ENCODE measurements around the gene IKZF3.
A peak's percentile ranks its signal among the peaks of the same experiment; 100 is the strongest.
"Not testable (repeated sequence)": the region's sequence is repeated elsewhere in the genome, so short reads cannot be mapped to it uniquely, and the experiment has no call there.

IKZF3 gene

DNA sequence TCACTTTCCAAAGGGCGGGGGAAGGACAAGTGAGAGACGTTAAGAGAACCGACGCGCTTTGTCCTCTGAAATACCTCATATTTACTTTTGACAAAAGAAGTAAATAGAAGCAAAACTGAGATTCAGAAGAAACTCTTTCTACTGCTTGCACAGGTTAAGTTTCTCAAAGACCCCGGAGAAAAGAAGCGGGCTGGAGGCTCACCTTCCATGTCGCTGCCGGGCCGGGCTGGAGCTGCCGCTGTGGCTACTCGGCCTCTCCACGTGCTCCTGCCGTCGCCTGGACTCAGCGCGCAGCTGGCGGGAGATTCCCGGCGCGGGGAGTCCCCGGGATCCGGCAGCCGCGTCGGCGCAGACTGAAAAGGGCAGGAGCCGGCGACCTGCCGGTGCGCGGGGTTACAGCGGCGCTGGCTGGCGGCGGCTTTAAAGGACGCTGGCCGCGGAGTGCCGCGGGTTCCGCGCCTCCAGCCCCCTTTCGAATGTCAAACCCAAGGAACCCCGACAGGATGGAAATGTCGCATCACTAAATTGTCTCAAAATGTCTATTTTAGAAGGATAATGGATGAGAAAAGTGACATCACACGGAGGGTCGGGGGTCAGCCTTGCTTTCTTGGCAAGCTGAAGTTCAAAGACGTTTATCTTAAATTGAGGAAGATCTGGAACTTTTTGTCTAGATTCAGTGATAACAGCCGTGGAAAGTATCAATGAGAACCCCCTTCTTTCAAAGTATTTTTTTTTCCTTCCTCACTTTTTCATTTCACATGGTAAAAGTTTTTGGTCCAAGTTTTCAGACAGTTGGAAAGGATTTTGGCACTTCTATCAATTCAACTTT is at the start of gene IKZF3:
IKZF3 (minus strand) TSS at position 395 of the 829 bp plus-strand sequence; CDS start at position 209, 186 bp downstream.
- DNase-seq (ENCODE audit: low read depth in 2 of 2), result peak; percentile 71 to 74

DNA sequence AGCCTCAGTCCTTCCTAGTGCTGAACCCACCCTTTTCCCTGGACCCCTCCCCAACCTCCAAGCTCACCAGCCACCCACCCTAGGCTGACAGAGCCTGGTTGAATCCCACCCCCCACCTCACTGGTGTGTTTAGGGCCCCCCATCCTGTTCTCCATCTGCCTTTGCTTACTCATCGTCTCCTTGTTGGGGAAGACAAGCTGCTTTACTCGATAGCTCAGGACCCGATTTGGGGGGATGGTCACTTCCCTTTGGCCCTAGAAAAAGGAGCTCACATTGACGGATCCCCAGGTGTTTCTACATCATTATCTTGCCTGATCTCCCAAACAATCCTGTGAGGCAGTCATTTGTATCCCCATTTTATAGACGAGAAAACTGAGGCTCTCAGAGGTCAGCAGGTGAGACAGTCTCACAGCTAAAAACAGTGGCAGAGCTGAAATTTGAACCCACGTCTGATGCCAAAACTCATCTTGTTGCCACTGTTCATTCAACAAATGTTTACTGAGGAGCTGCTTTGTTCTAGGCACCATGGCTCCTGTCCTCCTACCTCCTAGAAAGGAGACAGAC is 44.8 kb upstream of the IKZF3 start:
- no peak for DNase-seq (ENCODE audit: low read depth in 2 of 2)

DNA sequence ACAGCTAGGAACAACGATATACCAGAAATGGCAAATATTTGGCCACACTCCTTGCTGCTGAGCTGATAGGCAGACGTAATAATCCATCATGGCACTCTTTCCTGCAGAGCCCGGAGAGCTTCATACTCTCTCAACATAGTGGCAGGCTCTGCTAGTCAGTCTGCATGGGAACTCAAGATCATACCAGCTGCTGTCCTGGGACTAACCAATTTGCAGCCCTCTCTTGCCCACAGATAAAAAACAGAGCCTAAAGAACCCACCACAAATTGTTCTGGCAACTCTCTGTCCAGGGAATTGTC is 40.8 kb upstream of the IKZF3 start:
- no peak for DNase-seq (ENCODE audit: low read depth in 2 of 2)

DNA sequence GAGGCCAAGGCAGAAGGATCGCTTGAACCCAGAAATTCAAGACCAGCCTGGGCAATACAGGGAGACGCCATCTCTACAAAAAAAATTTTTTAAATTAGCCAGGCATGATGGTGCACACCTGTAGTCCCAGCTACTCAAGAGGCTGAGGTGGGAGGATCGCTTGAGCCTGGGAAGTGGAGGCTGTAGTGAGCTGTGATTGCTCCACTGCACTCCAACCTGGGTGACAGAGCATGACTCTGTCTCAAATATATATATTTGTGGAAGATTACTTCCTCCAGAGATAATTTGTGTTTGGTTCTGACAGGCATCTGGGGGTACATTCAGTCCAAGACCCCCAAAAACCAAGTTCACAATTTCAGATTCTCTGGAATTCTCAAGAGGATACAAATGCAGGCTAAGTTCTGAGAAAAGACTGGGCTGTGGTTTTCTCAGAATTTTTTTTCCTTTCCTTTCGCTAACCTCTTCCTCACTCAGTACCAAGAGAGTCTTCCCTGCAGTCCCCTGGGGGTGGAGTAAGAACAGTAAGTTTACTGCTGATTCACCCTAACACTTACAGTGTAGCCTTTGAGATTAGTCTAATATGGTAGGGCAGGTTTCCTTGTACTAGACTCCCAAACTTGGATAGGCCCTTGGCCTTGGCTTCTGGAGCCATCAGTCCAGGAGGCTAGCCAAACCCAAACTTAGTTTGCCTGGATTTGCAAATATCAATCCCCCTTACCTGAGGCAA is 39.2 kb upstream of the IKZF3 start:
- DNase-seq (ENCODE audit: low read depth in 2 of 2), result no peak

DNA sequence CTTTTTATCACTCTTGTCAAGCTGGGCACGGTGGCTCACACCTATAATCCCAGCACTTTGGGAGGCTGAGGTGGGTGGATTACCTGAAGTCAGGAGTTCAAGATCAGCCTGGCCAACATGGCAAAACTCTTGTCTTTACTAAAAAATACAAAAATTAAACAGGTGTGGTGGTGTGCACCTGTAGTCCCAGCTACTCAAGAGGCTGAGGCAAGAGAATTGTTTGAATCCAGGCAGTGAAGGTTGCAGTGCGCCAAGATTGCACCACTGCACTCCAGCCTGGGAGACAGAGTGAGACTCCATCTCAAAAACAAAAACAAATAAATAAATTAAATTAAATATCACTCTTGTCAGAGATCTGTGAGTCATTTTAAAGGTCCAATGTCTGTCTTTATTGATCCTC is 37.9 kb upstream of the IKZF3 start:
- DNase-seq (ENCODE audit: low read depth in 2 of 2), result not testable (repeated sequence)

DNA sequence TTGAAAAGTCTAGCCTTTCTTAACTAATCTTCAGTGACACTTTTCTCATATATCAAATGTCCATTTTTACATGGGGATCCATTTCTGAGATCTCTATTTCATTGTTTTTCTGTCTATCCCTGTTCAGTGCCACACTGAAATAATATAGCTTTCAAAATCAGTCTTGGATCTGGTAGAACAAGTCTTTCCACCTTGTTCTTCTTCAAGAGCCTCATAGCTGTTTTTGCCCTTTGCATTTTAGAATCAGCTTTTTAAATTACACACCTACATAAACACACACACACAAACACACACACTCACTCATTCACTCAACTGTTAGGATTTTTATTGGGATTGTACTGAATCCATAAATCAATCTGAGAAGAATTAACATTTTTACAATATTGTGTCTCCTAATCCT is 35.1 kb upstream of the IKZF3 start:
- DNase-seq (ENCODE audit: low read depth in 2 of 2), result no peak

DNA sequence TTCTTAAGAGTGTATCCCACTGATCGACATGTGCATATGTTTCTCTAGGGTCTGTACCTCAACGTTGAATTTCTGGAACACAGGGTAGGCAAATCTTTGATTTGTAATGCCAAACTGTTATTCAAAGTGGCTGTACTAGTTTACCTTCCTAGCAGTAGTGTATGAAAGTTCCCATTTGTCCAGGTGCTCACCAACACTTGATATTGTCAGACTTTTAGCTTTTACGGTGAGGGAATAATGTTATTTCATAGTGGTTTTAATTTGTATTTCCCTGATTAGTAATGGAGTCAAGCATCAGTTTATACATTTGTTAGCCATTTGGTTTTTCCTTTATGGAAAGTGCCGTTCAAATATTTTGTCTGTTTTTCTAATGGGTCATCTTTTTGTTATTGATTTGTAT is 34.0 kb upstream of the IKZF3 start:
- no peak for DNase-seq (ENCODE audit: low read depth in 2 of 2)

DNA sequence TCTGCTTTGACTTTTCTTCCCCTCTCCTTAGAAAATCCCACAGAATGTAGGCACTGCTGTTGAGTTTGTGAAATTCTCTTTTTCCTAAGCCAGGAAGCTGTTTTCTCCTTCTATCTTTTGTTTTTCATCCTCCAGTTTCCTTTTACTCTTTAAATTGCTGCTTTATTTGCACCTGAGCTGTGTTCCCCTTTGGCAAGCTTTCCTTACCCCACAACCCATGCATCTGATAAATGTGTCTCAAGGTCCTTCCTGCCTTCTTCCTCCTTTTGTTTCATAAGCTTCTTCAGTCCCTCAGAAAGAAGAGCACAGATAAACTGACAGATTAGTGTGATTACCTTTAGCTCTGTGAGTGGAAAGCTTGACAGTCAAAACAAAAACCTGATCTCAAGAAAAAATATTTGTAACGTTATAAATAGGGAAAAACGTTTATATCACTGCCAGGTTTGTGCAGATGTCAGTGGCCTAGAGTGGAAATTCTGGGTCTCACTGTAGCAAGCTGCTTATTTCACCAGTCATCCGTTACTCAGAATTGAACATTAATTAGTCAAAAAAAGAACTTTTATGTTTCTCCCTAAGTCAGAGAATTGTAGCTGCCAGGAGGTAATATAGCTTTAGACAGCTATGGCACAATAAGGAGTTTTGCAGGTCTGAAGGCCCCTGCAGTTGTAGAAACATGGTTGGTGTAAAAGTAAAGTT is 30.7 kb upstream of the IKZF3 start:
- no peak for DNase-seq (ENCODE audit: low read depth in 2 of 2)

DNA sequence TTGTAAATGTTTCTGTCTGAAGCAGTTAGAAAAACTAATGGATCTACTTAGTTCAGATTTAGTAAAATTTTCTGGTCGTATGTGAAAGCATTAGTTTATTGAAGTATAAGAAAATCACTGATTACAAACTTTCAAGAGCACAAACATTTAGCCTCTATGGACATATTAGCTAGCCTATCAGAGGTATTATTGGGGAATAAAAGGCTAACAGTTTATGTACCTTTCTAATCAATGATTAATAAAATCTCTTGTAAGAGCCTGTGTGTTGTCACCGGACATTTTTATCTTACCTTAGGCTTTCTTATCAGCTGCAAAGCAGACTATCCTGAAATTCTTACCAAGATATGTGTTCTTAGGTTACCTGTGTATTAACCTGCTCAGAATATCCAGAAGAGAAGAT is 25.1 kb upstream of the IKZF3 start:
- DNase-seq (ENCODE audit: low read depth in 2 of 2), result no peak

DNA sequence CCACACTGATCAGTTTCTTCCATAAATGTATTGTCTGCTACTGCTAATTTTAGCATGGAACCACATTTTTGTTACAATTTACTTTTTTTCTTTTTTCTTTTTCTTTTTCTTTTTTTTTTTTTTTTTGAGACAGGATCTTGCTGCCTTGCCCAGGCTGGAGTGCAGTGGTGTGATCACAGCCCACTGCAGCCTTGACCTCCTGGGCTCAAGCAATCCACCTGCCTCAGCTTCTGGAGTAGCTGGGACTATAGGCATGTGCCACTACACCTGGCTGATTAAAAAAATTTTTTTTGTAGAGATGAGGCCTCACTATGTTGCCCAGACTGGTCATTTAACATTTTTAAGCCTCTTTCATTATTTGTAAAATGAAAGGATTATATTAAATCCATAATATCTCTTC is 23.0 kb upstream of the IKZF3 start:
- no peak for DNase-seq (ENCODE audit: low read depth in 2 of 2)

DNA sequence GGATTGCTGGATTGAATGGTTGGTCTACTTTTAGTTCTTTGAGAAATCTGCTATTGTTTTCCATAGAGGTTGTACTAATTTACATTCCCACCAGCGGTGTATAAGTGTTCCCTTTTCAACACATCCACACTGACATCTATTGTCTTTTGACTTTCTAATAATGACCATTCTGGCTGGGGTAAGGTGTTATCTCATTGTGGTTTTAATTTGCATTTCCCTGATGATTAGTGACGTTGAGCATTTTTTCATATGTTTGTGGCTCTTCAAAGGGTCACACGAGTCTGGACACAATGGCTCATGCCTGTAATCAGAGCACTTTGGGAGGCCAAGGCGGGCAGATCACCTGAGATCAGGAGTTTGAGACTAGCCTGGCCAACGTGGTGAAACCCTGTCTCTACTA is 22.0 kb upstream of the IKZF3 start:
- not testable (repeated sequence) for DNase-seq (ENCODE audit: low read depth in 2 of 2)

DNA sequence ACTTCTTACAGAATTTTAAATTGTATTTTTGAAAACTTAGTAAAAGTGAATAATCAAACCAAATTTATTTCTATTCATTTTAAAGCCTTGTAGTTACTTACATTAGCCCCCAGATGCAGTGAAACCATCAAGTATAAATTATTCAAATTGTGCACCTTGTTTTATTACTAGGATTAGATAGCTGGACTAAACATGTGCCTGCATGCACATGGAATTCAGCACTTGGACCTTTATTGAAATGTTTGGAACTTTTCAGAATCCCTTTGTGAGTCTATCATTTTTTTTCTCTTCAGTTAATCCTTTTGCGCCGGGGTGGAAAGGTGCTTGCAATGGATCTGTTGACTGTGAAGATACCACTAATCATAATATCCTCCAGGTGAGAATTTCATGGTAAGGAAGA is 8.6 kb upstream of the IKZF3 start:
- no peak for DNase-seq (ENCODE audit: low read depth in 2 of 2)

DNA sequence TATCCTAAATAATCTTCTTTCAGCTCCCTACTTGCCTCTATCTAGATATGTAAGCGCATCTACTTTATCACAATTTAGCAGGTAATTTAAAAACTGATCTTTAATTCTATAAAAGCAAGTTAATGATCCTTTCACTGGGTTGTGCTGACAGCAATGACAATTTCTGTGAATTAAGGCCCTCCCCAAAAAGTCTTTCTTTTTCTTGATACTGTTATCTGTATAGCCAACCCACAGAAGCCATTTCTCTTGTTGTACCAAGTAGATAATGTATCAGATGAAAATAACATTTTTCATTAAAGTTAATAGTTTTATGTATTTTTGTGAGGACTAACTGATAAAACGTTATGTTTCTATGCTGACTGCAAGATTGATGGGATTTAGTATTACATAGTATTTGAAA is 7.7 kb upstream of the IKZF3 start:
- DNase-seq (ENCODE audit: low read depth in 2 of 2), result no peak

DNA sequence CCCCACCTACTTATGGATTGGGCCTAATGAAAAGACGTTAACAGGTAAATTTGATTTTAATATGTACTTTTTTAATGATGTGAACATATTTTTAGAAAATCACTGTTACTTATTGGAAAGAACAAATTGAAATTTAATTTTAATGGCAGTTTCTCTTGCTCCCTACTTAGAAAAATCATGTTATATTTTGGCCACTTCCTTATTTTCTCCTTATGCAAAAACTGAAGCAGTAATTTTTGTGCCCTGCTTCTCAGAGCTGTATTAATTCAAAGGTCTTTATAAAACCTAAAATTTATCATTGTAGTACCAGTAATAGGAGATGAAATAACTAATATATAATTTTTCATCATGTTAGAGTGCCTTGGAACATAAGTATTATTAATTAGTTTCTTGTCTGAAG is 6.7 kb upstream of the IKZF3 start:
- no peak for DNase-seq (ENCODE audit: low read depth in 2 of 2)

DNA sequence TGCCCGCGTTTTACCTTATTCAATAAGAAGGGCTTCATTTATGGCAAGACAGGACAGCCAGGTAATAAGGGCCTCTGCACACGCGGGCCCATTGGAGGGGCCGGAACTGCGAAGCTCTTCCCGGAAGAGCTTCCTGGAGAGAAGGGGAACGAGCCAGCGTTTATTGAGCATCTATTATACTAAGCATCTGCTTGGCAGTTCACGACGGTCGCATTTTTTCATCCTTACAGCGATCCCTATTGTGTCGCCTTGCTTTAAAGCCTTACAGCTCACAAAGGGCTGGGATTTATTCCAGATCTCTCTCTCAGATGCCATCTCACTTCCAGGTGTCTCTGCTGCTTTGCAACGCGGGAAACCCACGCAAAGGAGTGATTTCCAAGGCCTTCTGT is 4.4 kb upstream of the IKZF3 start:
- DNase-seq (ENCODE audit: low read depth in 2 of 2), result no peak

DNA sequence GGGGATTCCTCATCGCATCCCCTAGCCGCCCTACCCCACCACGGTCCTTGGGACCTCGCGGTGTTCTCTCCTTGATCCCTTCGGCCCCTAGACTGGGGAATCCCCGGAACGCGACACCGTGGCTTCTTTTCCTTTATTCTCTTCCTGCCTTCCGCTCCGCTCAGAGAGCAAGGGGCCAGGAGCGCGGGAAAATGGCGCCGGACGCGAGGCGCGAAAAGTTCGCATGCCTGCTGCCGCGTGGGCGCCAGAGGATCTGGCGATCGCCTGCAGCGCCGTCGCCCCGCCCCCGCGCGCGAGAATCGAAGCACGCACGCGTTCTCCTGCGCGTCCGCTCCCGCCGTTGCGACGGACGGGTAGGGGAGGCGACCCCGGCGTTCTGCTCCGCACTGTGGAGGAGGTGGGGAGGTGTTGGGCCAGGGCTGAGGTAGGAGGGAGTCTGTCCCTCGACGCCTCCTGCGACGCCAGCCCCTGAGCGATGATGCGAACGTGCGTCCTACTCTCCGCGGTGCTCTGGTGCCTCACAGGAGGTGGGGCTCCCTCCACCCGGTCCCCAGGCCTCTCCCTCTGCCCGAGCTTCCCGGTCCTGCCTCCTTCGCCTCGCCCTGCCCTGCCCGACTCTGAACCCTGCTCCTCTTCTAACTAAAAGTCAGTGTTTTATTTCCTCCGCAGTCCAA is 3.9 kb upstream of the IKZF3 start, which contains the start of gene ZPBP2:
ZPBP2 (plus strand) TSS at position 323 of the 674 bp plus-strand sequence; CDS start at position 476, 153 bp downstream.
- peak; percentile 28 to 35 for DNase-seq (ENCODE audit: low read depth in 2 of 2)

DNA sequence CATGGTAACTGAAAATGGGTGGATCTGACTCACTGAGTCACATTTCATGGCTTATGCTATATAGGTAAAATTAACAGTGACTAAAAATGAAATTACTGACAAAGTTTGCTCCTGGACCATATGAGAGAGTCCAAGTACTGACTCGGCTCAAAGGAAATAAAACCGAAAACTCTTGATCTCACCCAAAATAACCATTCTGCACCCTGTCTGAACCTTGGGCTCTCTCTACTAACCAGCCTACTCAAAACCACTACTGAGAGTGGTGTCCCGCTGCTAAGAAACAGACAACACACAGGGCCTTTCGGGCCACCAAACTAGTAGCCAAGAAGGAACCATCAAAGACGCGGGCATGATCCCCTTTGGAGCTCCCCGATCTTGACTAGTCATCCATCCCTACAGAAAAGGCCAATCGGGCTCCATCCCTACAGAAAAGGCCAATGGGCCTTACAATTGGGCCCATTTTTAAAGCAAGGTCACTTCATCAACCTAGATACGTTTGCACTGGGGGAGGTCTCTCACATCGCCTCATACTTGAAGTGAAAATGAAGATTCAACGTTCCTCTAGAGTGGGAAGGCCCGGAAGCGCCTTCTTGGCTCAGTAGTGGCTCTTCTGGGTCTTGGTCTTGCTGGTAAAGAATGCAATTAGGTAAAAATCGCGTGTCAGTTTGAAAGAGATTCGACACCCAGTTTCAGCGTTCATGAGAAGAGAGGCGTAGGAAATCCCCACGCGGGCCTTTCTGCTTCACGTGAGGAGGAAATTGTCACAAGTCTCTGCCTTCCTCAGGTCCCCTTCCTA is 3.2 kb upstream of the IKZF3 start:
- peak; percentile 46 to 53 for DNase-seq (ENCODE audit: low read depth in 2 of 2)

DNA sequence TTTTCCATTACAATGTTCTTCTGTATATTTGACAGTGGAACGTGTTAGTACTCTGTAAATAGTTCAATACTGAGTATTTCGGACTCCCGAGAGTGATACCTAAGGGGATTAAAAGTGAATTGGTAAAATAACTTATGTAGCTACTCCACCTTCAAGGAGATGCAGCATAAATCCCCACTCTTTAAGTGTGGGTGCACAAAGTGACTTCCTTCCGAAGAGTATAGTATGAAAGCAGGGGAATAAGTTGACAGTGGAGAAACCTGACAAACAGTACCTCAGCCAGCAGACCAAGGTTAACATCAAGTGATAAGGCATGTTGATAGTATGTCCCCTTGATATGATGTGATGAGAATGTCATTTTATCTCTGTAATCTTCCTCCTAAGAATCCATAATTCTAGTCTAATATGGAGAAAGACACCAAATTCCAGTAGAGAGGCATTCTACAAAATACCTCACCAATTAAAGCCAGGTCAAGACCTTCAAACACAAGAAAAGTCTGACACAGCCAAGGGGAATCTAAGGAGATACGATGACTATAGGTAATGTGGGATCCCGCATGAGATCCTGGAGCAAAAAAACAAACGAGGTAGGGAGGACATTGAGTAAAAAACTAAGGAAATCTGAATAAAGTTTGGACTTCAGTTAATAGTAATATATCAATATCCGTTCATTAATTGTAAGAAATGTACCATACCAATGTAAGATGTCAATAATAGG is 2.1 kb upstream of the IKZF3 start:
- no peak for DNase-seq (ENCODE audit: low read depth in 2 of 2)

DNA sequence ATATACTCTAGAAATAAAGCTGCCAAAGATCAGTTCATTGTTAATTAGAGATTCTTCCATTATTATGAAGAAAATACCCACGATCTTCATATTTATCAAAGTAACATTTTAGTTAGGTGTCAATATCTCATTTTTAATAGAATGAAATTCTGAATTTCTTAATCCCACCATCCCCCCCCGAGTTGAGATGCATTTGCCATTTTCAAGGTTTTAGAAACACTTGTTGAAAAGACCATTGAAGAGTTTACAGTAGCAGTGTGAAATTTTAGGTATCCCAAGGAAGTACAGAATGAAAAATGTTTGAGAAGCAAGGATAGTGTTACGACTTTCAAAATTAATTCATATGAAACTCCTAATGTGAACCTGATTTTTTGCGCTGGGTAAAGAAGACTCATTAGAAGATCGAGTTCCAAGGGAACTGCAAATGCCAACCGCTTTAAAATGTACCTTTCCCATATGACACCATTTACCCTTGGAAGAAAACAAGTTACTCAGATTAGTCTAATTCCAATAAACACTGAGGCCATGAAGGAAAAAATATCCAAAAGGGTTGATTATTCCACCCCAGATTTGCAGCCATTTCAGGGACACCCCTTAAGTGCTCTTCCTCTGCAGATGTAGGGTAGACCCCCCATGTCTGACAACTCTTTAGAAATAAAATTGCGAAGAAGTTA is 731 bp downstream of the IKZF3 start:
- no peak for DNase-seq (ENCODE audit: low read depth in 2 of 2)

DNA sequence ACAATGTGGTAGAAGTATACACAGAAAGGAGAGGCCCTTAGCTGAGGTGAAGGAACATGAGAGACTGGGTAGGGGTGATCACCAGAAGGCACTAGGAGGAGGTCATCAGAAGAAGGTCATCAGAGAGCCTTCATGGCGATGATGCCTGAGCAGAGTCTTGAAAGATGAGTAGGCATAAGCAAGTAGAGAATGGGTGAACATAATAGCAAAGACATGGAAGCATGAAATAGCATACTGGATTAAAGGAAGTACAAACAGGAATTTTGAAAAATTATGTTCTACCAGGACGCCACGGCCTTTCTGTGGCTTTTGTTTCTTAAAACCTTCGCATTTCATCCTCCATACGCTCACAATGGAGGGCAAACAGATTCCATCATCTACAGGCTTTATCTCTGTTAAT is 2.9 kb downstream of the IKZF3 start:
- no peak for DNase-seq (ENCODE audit: low read depth in 2 of 2)

Measured in activated CD4-positive, alpha-beta T cell treated with anti-CD3 and anti-CD28 coated beads for 24 hours (primary cell).